WERI-Rb-1 (cell line): ENCODE measurements around the gene CENPP.

Source experiments
- DNase-seq: peaks from one replicate; pipeline ENCODE4 v3.0.0-alpha.2; 2020
- H3K27ac ChIP-seq: fragments of 250-450 bp; sonication (Bioruptor Pico); 2 replicates; pipeline ENCODE4 v1.5.1; 2020; ENCODE audit warnings: mild to moderate bottlenecking, moderate library complexity
- H3K27me3 ChIP-seq: fragments of 250-450 bp; sonication (Bioruptor Pico); 2 replicates; pipeline ENCODE4 v1.5.1; 2021; ENCODE audit warnings: mild to moderate bottlenecking, low read depth, moderate library complexity; ENCODE audit not compliant: insufficient read depth, severe bottlenecking
- H3K36me3 ChIP-seq: fragments of 250-450 bp; sonication (Bioruptor Pico); 2 replicates; pipeline ENCODE4 v1.5.1; 2020; ENCODE audit warnings: mild to moderate bottlenecking, moderate library complexity
- H3K4me3 ChIP-seq: 2 replicates; pipeline ENCODE4 v1.5.1; 2011; ENCODE audit warnings: low read depth, mild to moderate bottlenecking, control low read depth, low read length
- H3K9me3 ChIP-seq: fragments of 250-450 bp; sonication (Bioruptor Pico); 2 replicates; pipeline ENCODE4 v1.5.1; 2021; ENCODE audit warnings: mild to moderate bottlenecking, moderate library complexity; ENCODE audit not compliant: severe bottlenecking
- TF ChIP-seq, protein P1 (sequence below): IDR thresholded peaks from 2 replicates; pipeline ENCODE4 v1.5.1; 2011; ENCODE audit warnings: low read depth, mild to moderate bottlenecking, control low read depth, inconsistent platforms, low read length

The CENPP gene

DNA sequence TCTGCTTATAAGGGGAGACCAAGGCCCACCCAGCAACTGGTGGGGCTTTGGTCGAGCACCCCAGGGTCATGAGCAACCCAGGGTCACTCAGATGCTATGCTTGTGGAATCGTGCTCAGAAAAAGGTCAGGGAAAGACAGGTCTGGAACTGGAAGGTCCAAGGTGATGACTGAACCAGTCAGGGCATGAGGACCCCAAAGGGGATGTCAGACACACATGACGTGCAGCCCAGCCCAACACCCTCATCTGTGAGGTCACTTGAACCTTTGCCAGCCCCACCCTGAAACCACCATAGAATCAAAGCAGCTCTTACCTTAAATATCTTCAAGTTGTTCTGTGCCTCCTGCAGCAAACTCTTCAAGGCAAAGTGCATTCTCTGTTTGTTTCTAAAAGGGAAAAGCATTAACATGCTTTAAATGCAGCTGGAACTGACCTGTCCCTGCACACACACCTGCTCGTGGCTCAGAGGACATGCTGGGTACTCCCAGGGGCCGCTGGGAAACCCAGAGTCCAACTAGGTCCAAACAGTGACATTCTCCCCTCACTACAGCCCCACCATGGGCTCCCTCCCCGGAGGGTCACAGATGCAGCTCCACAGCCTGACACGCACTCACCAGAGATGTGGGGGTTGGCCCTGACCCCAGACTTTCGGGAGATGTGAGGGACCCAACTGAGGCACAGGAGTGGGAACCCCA, 314.8 kb downstream of the CENPP start:
- H3K4me3 ChIP-seq: no peak overlapping the region
- H3K36me3 ChIP-seq: peaks cover 51% of the 10 kb centered on the region
- no peak for DNase-seq
- TF ChIP-seq, protein P1, sequence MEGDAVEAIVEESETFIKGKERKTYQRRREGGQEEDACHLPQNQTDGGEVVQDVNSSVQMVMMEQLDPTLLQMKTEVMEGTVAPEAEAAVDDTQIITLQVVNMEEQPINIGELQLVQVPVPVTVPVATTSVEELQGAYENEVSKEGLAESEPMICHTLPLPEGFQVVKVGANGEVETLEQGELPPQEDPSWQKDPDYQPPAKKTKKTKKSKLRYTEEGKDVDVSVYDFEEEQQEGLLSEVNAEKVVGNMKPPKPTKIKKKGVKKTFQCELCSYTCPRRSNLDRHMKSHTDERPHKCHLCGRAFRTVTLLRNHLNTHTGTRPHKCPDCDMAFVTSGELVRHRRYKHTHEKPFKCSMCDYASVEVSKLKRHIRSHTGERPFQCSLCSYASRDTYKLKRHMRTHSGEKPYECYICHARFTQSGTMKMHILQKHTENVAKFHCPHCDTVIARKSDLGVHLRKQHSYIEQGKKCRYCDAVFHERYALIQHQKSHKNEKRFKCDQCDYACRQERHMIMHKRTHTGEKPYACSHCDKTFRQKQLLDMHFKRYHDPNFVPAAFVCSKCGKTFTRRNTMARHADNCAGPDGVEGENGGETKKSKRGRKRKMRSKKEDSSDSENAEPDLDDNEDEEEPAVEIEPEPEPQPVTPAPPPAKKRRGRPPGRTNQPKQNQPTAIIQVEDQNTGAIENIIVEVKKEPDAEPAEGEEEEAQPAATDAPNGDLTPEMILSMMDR: no peak
- H3K27me3 ChIP-seq: no peaks in the 10 kb centered on the region
- no peak overlapping the region for H3K27ac ChIP-seq
- H3K9me3 ChIP-seq: no peaks in the 10 kb centered on the region

DNA sequence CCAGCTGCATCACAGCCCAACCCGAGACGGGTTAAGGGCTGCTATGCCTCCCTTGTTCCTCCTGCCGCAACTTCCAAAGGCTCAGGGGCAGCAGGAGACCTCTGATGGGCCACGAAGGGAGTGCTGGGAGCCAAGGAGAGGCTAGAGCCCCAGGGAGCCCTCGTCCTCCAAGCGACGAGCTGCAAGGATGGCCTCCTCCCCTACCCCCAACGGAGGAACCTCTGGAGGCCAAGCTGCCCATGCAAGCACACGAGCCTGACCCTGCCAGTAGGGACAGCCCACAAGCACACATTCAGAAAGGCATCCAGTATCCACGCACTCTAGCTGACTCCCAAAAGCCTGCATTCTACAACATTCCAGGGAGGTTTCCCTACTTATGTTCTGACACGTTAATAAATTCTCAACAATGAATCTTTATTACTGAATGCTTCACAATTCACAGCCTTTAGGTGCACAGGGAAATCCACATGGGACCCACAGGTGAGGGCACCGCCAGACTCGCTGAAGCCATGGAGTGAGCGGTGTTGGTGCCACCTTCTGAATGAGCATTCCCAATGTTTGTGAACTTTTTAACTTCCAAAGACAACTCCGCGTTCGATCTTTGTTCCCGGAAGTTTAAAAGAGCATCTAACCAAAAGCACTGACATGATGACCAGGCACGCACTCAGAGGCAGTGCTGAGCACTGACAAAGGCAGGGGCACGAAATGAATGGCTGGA, 315.5 kb downstream of the CENPP start:
- Histone ChIP-seq H3K36me3 (peaks cover 54% of the 10 kb centered on the region), H3K4me3 (no peak overlapping the region), H3K27me3 (no peaks in the 10 kb centered on the region), H3K27ac (no peak overlapping the region), H3K9me3 (no peaks in the 10 kb centered on the region)
- DNase-seq: no peak
- TF ChIP-seq, protein P1: no peak

DNA sequence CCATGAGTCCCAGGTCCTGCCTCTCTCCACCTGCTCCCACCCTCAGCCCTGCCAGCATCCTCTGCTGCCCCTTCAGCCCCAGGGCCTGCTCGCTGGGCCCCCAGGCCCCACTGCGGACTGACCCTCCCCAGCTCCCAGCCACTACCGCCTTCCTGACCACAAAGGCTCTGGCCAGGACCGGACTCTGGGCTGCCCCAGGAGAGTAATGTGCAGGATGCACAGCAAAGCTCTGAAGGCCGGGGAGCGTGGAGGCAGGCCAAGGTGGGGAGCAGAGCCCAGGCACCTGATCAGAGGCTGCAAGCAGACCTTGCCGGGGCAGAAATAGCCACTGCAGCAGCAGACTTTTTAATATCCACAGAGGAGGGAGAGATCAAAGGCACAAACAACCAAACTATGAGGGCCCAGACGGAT, 316.3 kb downstream of the CENPP start:
- Histone ChIP-seq H3K9me3 (no peaks in the 10 kb centered on the region), H3K27ac (no peak overlapping the region), H3K4me3 (no peak overlapping the region), H3K36me3 (peaks cover 57% of the 10 kb centered on the region), H3K27me3 (no peaks in the 10 kb centered on the region)
- DNase-seq: no peak
- TF ChIP-seq, protein P1: no peak

DNA sequence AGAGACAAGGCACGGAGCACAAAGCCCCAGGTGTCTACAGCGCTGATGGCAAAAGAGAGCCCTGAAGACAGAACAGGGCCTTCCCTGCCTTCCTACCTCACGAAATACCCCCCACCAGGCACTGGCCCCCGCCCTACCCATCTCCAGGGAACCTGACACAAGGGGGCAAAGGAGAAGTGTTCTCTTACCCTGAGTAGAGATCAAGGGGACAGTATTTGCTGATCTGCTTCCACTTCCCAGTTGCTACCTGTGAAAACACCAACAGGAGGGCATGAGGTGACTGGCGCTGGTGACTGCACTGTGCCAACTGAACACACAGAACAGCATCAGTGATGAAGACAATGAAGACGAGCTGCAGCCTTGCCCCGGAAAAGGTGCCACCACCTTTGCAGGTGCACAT, 316.8 kb downstream of the CENPP start:
- peaks cover 57% of the 10 kb centered on the region for H3K36me3 ChIP-seq

DNA sequence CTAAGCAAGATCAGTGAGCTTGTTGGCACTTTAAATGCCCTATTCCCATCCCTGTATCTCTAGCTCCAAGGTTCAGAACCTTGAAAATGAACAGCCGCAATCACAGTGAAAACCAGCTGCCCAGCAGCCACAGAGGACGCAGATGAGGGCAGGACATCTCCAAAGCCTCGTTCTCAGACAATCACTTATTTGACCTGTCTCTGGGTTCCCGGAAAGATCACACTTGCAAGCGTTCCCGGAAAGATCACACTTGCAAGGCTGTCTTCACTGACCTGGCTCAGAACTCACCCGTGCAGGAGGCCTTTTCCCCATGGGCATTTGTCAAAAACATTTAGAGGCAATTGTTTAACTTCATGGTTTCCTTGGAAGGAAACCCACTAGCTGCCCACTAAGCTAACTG, 318.5 kb downstream of the CENPP start:
- no peak overlapping the region for H3K27ac ChIP-seq
- H3K27me3 ChIP-seq: no peaks in the 10 kb centered on the region
- no peak overlapping the region for H3K4me3 ChIP-seq
- TF ChIP-seq, protein P1: no peak
- no peaks in the 10 kb centered on the region for H3K9me3 ChIP-seq
- peaks cover 63% of the 10 kb centered on the region for H3K36me3 ChIP-seq
- DNase-seq: no peak

More for the DNA sequence above, 316.8 kb downstream of the CENPP start:
- no peak overlapping the region for H3K27ac ChIP-seq
- no peaks in the 10 kb centered on the region for H3K27me3 ChIP-seq
- no peaks in the 10 kb centered on the region for H3K9me3 ChIP-seq
- TF ChIP-seq, protein P1: no peak
- no peak overlapping the region for H3K4me3 ChIP-seq
- no peak for DNase-seq
